Measurements from ENCODE around the gene CROCC2.

The CROCC2 gene

GRCh38 chr2:241019441-241020139 lies 113.5 kb downstream of the CROCC2 start:
- DNase-seq = no peak

DNA sequence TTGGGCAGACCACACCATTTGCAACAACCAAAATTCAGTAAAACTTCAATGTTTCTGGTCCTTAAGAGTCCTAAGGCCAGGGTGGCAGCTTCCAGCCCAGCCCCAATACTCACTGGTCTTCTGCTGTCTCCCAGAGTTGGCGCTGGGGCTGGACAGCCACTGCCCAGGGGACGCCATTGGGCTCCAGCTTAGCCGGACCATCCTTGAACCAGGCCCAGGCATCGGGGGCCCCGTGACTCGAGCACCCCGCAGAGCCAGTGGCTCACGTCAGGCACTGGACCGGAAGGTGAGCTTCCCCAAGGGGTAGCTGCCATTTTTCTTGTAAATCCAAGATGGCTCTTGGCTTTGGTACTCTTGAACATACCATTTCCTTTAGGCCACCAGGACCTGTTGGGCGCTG lies 114.1 kb downstream of the CROCC2 start:
- no peak for DNase-seq

DNA sequence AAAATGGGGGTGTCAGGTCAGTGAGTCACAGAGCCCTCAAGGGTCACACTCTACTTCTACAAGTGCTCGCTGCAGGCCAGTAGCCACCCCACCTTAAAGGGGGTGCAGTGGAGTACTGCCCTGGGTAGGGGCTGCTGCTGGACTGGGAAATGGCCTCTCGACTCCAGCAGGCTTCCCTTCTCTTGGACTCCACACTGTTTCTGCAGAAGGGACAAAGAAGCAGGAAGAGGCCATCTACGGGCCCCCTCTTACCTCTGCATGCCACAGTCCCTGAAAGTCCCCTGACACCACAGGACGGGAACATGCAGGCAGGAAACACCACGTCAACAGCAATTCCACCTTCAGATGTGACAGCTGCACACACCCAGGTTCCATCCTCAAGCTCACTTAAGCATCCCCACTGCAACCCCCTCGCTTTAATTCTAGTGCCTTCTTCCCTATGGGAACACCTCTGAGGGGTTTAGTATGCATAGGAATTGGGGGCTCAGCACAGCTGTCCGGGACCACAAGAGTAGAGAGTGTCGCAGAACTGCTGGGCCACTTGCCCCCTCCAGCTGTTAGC lies 114.6 kb downstream of the CROCC2 start:
- no peak for DNase-seq

GRCh38 chr2:241025639-241026038 lies 119.5 kb downstream of the CROCC2 start:
- DNase-seq = no peak

- DNase-seq = no peak
Measured at GRCh38 chr2:241029599-241030332, 123.6 kb downstream of the CROCC2 start.

DNA sequence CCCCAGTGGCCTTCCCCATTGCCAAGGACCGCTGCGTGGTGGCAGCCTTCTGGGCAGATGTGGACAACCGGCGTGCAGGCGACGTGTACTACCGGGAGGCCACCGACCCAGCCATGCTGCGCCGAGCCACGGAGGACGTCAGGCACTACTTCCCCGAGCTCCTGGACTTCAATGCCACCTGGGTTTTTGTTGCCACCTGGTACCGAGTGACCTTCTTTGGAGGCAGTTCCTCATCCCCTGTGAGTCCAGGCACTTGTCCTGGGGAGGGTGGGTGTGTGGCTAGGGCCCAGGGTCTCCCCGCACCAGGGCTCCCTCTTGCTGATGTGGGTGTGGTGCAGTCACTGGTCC lies 124.2 kb downstream of the CROCC2 start:
- no peak for DNase-seq

- DNase-seq = no peak
Measured at GRCh38 chr2:241030883-241031282, 124.7 kb downstream of the CROCC2 start.

DNA sequence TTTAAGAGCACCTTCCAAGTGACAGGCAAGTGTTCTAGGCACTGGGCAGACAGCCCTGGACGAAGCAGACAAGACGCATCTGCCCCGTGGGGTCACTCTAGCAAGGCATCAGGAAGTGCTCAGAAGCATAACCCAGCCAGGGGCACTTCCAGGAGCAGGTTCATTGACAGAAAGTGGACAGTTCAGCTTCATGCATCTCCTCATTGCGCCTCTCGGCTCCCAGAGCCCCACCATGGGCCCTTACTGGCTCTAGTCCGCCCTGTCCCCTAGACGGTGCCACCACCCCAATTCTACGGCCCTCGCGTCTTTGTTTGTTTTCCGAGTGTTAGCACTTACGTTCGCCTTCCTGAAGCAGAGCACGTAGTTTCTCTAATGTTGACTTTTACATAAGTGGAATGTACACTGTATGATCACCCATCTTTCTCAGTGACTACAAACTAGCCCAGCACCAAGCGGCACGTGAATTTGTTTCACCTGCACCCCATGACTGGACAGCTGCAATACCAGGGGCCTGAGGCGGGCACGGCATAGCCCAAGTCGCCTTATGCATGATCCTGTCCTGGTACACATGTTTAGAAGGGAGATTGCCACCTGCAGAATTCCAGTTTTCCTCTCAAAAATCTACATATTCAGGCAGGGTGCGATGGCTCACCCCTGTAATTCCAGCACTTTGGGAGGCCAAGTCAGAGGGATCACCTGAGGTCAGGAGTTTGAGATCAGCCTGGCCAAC lies 125.5 kb downstream of the CROCC2 start:
- DNase-seq = no peak

- DNase-seq = no peak
Measured at GRCh38 chr2:241033336-241033987, 127.3 kb downstream of the CROCC2 start.

DNA sequence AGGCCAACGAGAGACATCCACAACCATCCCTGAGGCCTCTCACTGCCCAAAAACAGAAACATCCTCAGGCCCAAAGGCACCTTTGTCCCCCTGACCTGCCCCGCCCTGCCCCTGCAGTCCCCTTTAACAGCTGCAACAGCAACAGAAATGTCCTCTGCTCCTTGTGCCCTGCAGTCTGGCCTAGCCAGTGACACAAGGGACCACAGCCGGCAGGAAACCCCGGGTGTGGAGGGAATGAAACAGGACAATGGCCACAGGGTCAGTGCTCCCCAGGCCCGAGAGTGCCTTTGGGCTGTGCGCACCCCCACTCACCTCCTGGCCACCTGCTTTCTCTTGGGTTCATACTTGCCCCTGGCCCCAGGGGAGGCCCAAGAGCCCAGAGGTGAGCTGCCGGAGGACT lies 127.9 kb downstream of the CROCC2 start:
- DNase-seq = no peak

- no peak for DNase-seq
Measured at GRCh38 chr2:241034490-241035141, 128.5 kb downstream of the CROCC2 start.

GRCh38 chr2:241035142-241035817 lies 129.1 kb downstream of the CROCC2 start:
- no peak for DNase-seq

DNA sequence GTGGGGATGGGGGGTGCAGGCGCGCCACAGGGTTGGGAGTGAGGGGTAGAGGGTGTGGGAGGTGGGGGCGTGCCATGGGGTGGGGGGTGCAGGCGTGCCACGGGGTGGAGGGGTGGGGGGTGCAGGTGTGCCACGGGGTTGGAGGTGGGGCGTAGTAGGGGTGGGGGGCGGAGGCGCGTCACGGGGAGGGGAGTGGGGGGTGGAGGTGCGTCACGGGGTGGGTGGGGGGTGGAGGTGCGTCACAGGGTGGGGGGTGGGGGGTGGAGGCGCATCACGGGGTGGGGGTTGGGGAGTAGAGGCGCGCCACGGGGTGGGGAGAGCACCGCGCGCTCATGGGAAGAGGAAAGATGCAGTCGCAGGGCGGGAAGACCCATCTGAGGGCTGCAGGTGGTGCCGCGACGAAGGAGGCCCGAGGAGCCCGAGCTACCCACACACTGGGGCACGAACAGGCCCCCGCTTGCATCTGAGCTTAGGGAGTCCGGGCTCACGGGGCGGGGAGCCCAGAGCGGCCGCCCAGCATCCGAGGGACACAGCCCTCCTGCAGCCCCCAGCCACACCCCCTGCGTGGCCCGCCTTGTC lies 129.8 kb downstream of the CROCC2 start:
- no peak for DNase-seq

GRCh38 chr2:241036397-241036963 lies 130.3 kb downstream of the CROCC2 start:
- DNase-seq = no peak

DNA sequence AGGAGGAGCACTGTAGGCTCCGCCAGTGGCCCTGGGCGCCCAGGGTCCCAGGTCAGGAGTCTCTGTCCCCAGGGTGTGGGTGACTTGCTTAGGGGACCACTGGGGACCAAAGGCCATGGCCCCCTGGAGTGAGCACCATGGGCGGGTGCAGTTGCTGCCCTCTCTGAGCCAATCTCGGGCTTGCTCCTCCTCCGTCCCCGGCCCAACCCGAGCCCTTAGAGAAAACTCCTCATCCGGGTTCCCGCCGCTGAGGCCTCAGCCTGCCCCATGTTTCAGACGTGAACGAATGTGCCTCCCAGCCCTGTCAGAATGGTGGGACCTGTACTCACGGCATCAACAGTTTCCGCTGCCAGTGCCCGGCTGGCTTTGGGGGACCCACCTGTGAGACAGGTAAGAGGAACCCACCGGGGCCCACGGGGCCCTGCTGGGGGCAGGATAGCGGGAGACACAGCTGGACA lies 130.9 kb downstream of the CROCC2 start:
- no peak for DNase-seq

DNA sequence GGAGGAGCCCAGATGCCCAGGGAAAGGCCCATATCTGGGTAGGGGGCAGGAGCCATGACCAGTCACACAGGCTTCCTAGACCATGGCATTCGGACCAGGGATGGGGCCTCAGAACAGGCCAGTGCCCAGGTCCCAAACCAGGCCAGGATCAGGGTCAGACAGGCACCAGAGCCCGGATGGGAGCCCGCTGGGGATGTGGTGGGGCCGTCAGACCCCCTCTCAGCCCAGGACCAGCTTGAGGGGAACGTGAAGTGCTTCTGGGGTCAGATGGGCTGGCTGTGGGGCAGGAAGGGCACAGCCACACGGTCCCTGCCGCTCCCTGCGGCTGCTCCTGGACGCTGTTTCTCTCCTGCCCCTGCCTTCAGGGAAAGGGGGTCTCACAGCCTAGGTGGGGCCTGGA lies 131.4 kb downstream of the CROCC2 start:
- DNase-seq = no peak

- no peak for DNase-seq
Measured at GRCh38 chr2:241038374-241039180, 132.4 kb downstream of the CROCC2 start.

DNA sequence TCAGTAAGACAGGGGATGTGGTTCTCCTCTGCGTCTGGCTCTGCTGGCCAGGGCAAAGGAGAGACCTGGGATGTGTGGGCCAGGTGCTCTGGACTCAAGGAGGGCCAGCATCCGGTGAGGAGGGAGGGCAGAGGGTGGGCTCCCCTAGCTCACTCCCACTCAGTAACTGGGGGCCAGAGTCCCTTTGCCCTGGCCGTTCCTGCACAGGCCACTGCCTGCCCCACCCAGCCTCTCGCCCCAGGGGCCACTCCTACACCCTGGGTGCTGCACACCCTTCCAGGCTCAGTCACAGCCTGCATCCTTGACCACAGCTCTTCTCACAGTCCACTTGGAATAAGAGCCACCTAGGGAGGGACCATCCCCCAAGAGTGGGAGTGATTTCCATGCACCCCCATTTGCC lies 133.3 kb downstream of the CROCC2 start:
- no peak for DNase-seq

- DNase-seq = no peak
Measured at GRCh38 chr2:241040081-241040803, 134.1 kb downstream of the CROCC2 start.
